Activated T-cell treated with anti-CD3 and anti-CD28 coated beads, Interleukin-2, amount 50 U/mL, for 1 hour (primary cell): Measurements from ENCODE around the gene TPSD1.
"Not testable (repeated sequence)": the region's sequence is repeated elsewhere in the genome, so short reads cannot be mapped to it uniquely, and the experiment has no call there.

ENCODE experiments used
- DNase-seq: peaks from one replicate; pipeline ENCODE4 v3.0.0-alpha.2; 2020

Gene TPSD1

GRCh38 chr16:1283996-1284616 is 28.2 kb downstream of the TPSD1 start:
- DNase-seq: no peak

- no peak for DNase-seq
Observed at GRCh38 chr16:1285669-1286512, 30.0 kb downstream of the TPSD1 start.

GRCh38 chr16:1286513-1287094 is 30.7 kb downstream of the TPSD1 start:
- no peak for DNase-seq

- no peak for DNase-seq
Observed at GRCh38 chr16:1287982-1288670, 32.3 kb downstream of the TPSD1 start.

- DNase-seq: no peak
Observed at GRCh38 chr16:1288813-1289476, 33.1 kb downstream of the TPSD1 start.

GRCh38 chr16:1289477-1289866 is 33.6 kb downstream of the TPSD1 start:
- DNase-seq: no peak

- DNase-seq: no peak
Observed at GRCh38 chr16:1290063-1290501, 34.2 kb downstream of the TPSD1 start.

GRCh38 chr16:1290860-1291575 is 35.1 kb downstream of the TPSD1 start:
- DNase-seq: no peak

- no peak for DNase-seq
Observed at GRCh38 chr16:1291576-1291974, 35.7 kb downstream of the TPSD1 start.

- not testable (repeated sequence) for DNase-seq
Observed at GRCh38 chr16:1292208-1292607, 36.3 kb downstream of the TPSD1 start.

- DNase-seq: not testable (repeated sequence)
Observed at GRCh38 chr16:1292808-1293207, 36.9 kb downstream of the TPSD1 start.

GRCh38 chr16:1293921-1294656 is 38.2 kb downstream of the TPSD1 start:
- no peak for DNase-seq

GRCh38 chr16:1295465-1295864 is 39.6 kb downstream of the TPSD1 start:
- no peak for DNase-seq

- DNase-seq: not testable (repeated sequence)
Observed at GRCh38 chr16:1296688-1297017, 40.8 kb downstream of the TPSD1 start.

GRCh38 chr16:1297018-1297696 is 41.3 kb downstream of the TPSD1 start:
- DNase-seq: no peak

- no peak for DNase-seq
Observed at GRCh38 chr16:1298406-1298805, 42.5 kb downstream of the TPSD1 start.

GRCh38 chr16:1299012-1299867 is 43.4 kb downstream of the TPSD1 start:
- DNase-seq: no peak

- no peak for DNase-seq
Observed at GRCh38 chr16:1299868-1300203, 44.0 kb downstream of the TPSD1 start.

GRCh38 chr16:1300664-1301476 is 45.0 kb downstream of the TPSD1 start:
- peak; percentile 82 for DNase-seq
